A673 (cell line): ENCODE measurements around the gene PLAC9. TPM values are rescaled to one million over a fixed set of nuclear protein-coding genes. Genes with fewer than 3 reads are reported as not detected.

Experiments used
- BruUV-seq: library from RNA; stranded (reverse); fragments of 400-500 nt; replicated peaks from 2 replicates; lab custom pipeline; 2021; lab: Mats Ljungman, UMichigan
- CTCF ChIA-PET: fragments of 300-600 bp; sonication (Branson Sonifier 250); formaldehyde crosslinking; loops from one replicate; lab custom pipeline; 2022; ENCODE audit warnings: antibody characterized with exemption; lab: Charles Lee
- POLR2A ChIA-PET: fragments of 300-600 bp; sonication (Branson Sonifier 250); formaldehyde crosslinking; loops from one replicate; lab custom pipeline; 2022; ENCODE audit warnings: antibody characterized with exemption; ENCODE audit not compliant: low non-redundant PET; lab: Charles Lee
- DNase-seq: peaks from one replicate; pipeline ENCODE4 v3.0.0-alpha.2; 2015; ENCODE audit warnings: low spot score
- H3K27ac ChIP-seq: fragments of 200-600 bp; sonication (generic); 2 replicates; pipeline ENCODE4 v1.5.1; 2016; ENCODE audit warnings: mixed run types, low read depth, mild to moderate bottlenecking, mixed read lengths, antibody characterized with exemption, low read length; ENCODE audit not compliant: poor library complexity, severe bottlenecking
- H3K27me3 ChIP-seq: fragments of 200-600 bp; sonication (generic); replicated peaks from 2 replicates; pipeline ENCODE4 v1.6.1; 2017; ENCODE audit warnings: mixed run types, low read depth, mild to moderate bottlenecking, mixed read lengths, antibody characterized with exemption, low read length; ENCODE audit not compliant: insufficient read depth, poor library complexity
- H3K36me3 ChIP-seq: fragments of 200-600 bp; sonication (generic); 2 replicates; pipeline ENCODE4 v1.6.1; 2016; ENCODE audit warnings: mixed run types, mild to moderate bottlenecking, mixed read lengths, antibody characterized with exemption, low read length; ENCODE audit not compliant: insufficient read depth, poor library complexity, severe bottlenecking
- H3K4me1 ChIP-seq: fragments of 200-600 bp; sonication (generic); 2 replicates; pipeline ENCODE4 v1.6.1; 2017; ENCODE audit warnings: mixed run types, mild to moderate bottlenecking, mixed read lengths, antibody characterized with exemption, low read length; ENCODE audit not compliant: insufficient read depth, poor library complexity, severe bottlenecking
- H3K4me3 ChIP-seq: fragments of 200-600 bp; sonication (generic); 2 replicates; pipeline ENCODE4 v1.5.1; 2016; ENCODE audit warnings: low read depth, mixed run types, mild to moderate bottlenecking, mixed read lengths, low read length; ENCODE audit not compliant: poor library complexity, severe bottlenecking
- H3K9me3 ChIP-seq: fragments of 200-600 bp; sonication (generic); 2 replicates; pipeline ENCODE4 v1.6.1; 2016; ENCODE audit warnings: mixed run types, low read depth, mild to moderate bottlenecking, mixed read lengths, antibody characterized with exemption, low read length; ENCODE audit not compliant: poor library complexity, severe bottlenecking
- EZH2 ChIP-seq: fragments of 200-600 bp; sonication (generic); IDR thresholded peaks from 2 replicates; pipeline ENCODE4 v1.6.1; 2017; ENCODE audit warnings: borderline replicate concordance, low read depth, mild to moderate bottlenecking, mixed read lengths, antibody characterized with exemption, low read length; ENCODE audit not compliant: poor library complexity, severe bottlenecking
- intact Hi-C: fragments of 100-400 bp; cut with micrococcal nuclease; formaldehyde crosslinking; loops from one replicate; pipeline ENCODE4 v1.10.0; 2022; ENCODE audit not compliant: unreplicated experiment
- total RNA-seq: library from RNA; stranded (reverse); gene quantifications from 2 replicates; pipeline ENCODE4 v1.2.3, GENCODE V29; 2021
- TF ChIP-seq, protein P1 (sequence below): fragments of 300-800, 200-600 bp; sonication (generic); conservative IDR thresholded peaks from 2 replicates; pipeline ENCODE4 v1.5.1; 2017; ENCODE audit warnings: low read depth, mild to moderate bottlenecking, antibody characterized with exemption, low read length, moderate library complexity, mixed read lengths

Gene PLAC9
- total RNA-seq, 1 experiment from 2014 or later = not detected

DNA sequence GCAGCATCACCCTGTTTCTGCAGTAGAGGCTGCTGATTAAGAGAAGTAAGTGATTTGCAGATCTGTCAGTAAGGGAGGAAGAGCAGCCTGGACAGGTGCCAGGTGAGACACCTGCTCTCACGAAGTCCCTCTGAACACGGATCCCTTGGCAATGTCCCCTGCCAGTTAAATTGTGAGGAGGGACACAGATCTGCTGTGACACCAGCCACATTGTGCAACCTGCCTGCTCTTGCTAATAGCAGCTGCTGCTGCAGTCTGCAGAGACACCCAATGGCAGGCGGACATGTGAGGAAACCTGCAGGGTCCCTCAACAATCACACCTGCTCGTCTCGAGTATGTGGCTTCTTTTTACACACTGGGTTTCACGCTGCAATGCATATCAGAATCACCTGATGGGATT is 40.9 kb downstream of the PLAC9 start:
- no peak overlapping the region for H3K27ac ChIP-seq
- H3K36me3 ChIP-seq = no peaks in the 10 kb centered on the region
- TF ChIP-seq EZH2 = no peak
- TF ChIP-seq, protein P1, sequence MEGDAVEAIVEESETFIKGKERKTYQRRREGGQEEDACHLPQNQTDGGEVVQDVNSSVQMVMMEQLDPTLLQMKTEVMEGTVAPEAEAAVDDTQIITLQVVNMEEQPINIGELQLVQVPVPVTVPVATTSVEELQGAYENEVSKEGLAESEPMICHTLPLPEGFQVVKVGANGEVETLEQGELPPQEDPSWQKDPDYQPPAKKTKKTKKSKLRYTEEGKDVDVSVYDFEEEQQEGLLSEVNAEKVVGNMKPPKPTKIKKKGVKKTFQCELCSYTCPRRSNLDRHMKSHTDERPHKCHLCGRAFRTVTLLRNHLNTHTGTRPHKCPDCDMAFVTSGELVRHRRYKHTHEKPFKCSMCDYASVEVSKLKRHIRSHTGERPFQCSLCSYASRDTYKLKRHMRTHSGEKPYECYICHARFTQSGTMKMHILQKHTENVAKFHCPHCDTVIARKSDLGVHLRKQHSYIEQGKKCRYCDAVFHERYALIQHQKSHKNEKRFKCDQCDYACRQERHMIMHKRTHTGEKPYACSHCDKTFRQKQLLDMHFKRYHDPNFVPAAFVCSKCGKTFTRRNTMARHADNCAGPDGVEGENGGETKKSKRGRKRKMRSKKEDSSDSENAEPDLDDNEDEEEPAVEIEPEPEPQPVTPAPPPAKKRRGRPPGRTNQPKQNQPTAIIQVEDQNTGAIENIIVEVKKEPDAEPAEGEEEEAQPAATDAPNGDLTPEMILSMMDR = no peak
- POLR2A ChIA-PET = no interaction called here
- no peaks in the 10 kb centered on the region for H3K27me3 ChIP-seq
- H3K4me1 ChIP-seq = no peaks in the 10 kb centered on the region
- CTCF ChIA-PET = no interaction called here
- DNase-seq = no peak
- H3K9me3 ChIP-seq = no peaks in the 10 kb centered on the region
- H3K4me3 ChIP-seq = no peak overlapping the region
- BruUV-seq = no TSS peak
- intact Hi-C loops = no loop called here

- Histone ChIP-seq H3K4me3 (no peak overlapping the region), H3K27ac (no peak overlapping the region), H3K27me3 (no peaks in the 10 kb centered on the region), H3K9me3 (no peaks in the 10 kb centered on the region), H3K4me1 (no peaks in the 10 kb centered on the region), H3K36me3 (no peaks in the 10 kb centered on the region)
- BruUV-seq = no TSS peak
- intact Hi-C loops = no loop called here
- CTCF ChIA-PET = no interaction called here
- POLR2A ChIA-PET = no interaction called here
- no peak for DNase-seq
- TF ChIP-seq, protein P1 = no peak
- TF ChIP-seq EZH2 = no peak
Measured at GRCh38 chr10:80174641-80175395, 42.3 kb downstream of the PLAC9 start.

- no TSS peak for BruUV-seq
- intact Hi-C loops = no loop called here
- no peak overlapping the region for H3K27ac ChIP-seq
- H3K36me3 ChIP-seq = no peaks in the 10 kb centered on the region
- H3K27me3 ChIP-seq = no peaks in the 10 kb centered on the region
- no peak for TF ChIP-seq EZH2
- TF ChIP-seq, protein P1 = no peak
- CTCF ChIA-PET = no interaction called here
- POLR2A ChIA-PET = no interaction called here
- H3K4me3 ChIP-seq = no peak overlapping the region
- H3K4me1 ChIP-seq = no peaks in the 10 kb centered on the region
- no peak for DNase-seq
- H3K9me3 ChIP-seq = no peaks in the 10 kb centered on the region
Measured at GRCh38 chr10:80176526-80176925, 44.0 kb downstream of the PLAC9 start.
